Rectal smooth muscle tissue (tissue), 1 donor: ENCODE data around the gene CAMKMT.

Experiments
- H3K27ac ChIP-seq: one replicate; pipeline ENCODE4 v1.7.0; 2013; ENCODE audit warnings: low read depth, low read length, inconsistent platforms
- H3K27me3 ChIP-seq: one replicate; pipeline ENCODE4 v1.7.0; 2013; ENCODE audit warnings: low read length; ENCODE audit not compliant: control insufficient read depth, insufficient read depth
- H3K36me3 ChIP-seq: one replicate; pipeline ENCODE4 v1.7.0; 2013; ENCODE audit warnings: low read length; ENCODE audit not compliant: control insufficient read depth, insufficient read depth
- H3K4me1 ChIP-seq: one replicate; pipeline ENCODE4 v1.7.0; 2013; ENCODE audit warnings: low read length; ENCODE audit not compliant: control insufficient read depth, insufficient read depth
- H3K4me3 ChIP-seq: one replicate; pipeline ENCODE4 v1.7.0; 2013; ENCODE audit warnings: low read length
- H3K9ac ChIP-seq: one replicate; pipeline ENCODE4 v1.7.0; 2013; ENCODE audit warnings: low read length

Gene CAMKMT

GRCh38 chr2:44361330-44362206 lies at the start of gene CAMKMT, which contains the start of gene PREPL:
TSS of gene CAMKMT (plus strand) at chr2:44361947.
TSS of gene PREPL (minus strand) at chr2:44361494. CDS start at chr2:44346342, 15,152 bp downstream.
- H3K27ac ChIP-seq: peak within 1 kb of the TSS; percentile 99
- H3K4me1 ChIP-seq: peaks cover 10% of the 10 kb centered on the region
- peak within 1 kb of the TSS; percentile 95 for H3K4me3 ChIP-seq
- H3K36me3 ChIP-seq: no peaks in the 10 kb centered on the region
- H3K27me3 ChIP-seq: no peaks in the 10 kb centered on the region
- peak within 1 kb of the TSS; percentile 90 for H3K9ac ChIP-seq

GRCh38 chr2:44314362-44314761 lies 47.4 kb upstream of the CAMKMT start:
- H3K4me1 ChIP-seq: no peaks in the 10 kb centered on the region
- no peak overlapping the region for H3K9ac ChIP-seq
- no peak overlapping the region for H3K27ac ChIP-seq
- peaks cover 2% of the 10 kb centered on the region for H3K36me3 ChIP-seq
- H3K27me3 ChIP-seq: no peaks in the 10 kb centered on the region
- H3K4me3 ChIP-seq: no peak overlapping the region

GRCh38 chr2:44315945-44316344 lies 45.8 kb upstream of the CAMKMT start:
- Histone ChIP-seq H3K27me3 (no peaks in the 10 kb centered on the region), H3K36me3 (peaks cover 8% of the 10 kb centered on the region)

GRCh38 chr2:44320832-44321231 lies 40.9 kb upstream of the CAMKMT start:
- no peak overlapping the region for H3K4me3 ChIP-seq
- H3K9ac ChIP-seq: no peak overlapping the region
- no peaks in the 10 kb centered on the region for H3K4me1 ChIP-seq
- no peak overlapping the region for H3K27ac ChIP-seq
- H3K36me3 ChIP-seq: peaks cover 23% of the 10 kb centered on the region
- no peaks in the 10 kb centered on the region for H3K27me3 ChIP-seq

More at GRCh38 chr2:44315945-44316344, 45.8 kb upstream of the CAMKMT start:
- H3K9ac ChIP-seq: no peak overlapping the region
- H3K27ac ChIP-seq: no peak overlapping the region
- H3K4me1 ChIP-seq: no peaks in the 10 kb centered on the region
- no peak overlapping the region for H3K4me3 ChIP-seq

- H3K4me1 ChIP-seq: no peaks in the 10 kb centered on the region
- H3K27ac ChIP-seq: no peak overlapping the region
- H3K9ac ChIP-seq: no peak overlapping the region
- H3K27me3 ChIP-seq: no peaks in the 10 kb centered on the region
- peaks cover 23% of the 10 kb centered on the region for H3K36me3 ChIP-seq
- no peak overlapping the region for H3K4me3 ChIP-seq
Observed at GRCh38 chr2:44321360-44321759, 40.4 kb upstream of the CAMKMT start.

GRCh38 chr2:44324971-44325426 lies 36.7 kb upstream of the CAMKMT start:
- no peak overlapping the region for H3K9ac ChIP-seq
- no peak overlapping the region for H3K4me3 ChIP-seq
- H3K4me1 ChIP-seq: no peaks in the 10 kb centered on the region
- peaks cover 35% of the 10 kb centered on the region for H3K36me3 ChIP-seq
- no peak overlapping the region for H3K27ac ChIP-seq
- no peaks in the 10 kb centered on the region for H3K27me3 ChIP-seq

GRCh38 chr2:44325897-44326296 lies 35.9 kb upstream of the CAMKMT start:
- Histone ChIP-seq H3K9ac (no peak overlapping the region), H3K27me3 (no peaks in the 10 kb centered on the region), H3K27ac (no peak overlapping the region), H3K4me1 (no peaks in the 10 kb centered on the region), H3K4me3 (no peak overlapping the region), H3K36me3 (peaks cover 30% of the 10 kb centered on the region)

- H3K36me3 ChIP-seq: peaks cover 23% of the 10 kb centered on the region
- H3K27ac ChIP-seq: no peak overlapping the region
- H3K4me3 ChIP-seq: no peak overlapping the region
- no peaks in the 10 kb centered on the region for H3K4me1 ChIP-seq
- no peaks in the 10 kb centered on the region for H3K27me3 ChIP-seq
- H3K9ac ChIP-seq: no peak overlapping the region
Observed at GRCh38 chr2:44326548-44327264, 35.0 kb upstream of the CAMKMT start.

GRCh38 chr2:44328750-44329149 lies 33.0 kb upstream of the CAMKMT start:
- Histone ChIP-seq H3K27ac (no peak overlapping the region), H3K27me3 (no peaks in the 10 kb centered on the region), H3K36me3 (peaks cover 15% of the 10 kb centered on the region), H3K9ac (no peak overlapping the region), H3K4me3 (no peak overlapping the region), H3K4me1 (no peaks in the 10 kb centered on the region)

GRCh38 chr2:44329343-44329742 lies 32.4 kb upstream of the CAMKMT start:
- Histone ChIP-seq H3K27ac (no peak overlapping the region), H3K4me1 (peaks cover 2% of the 10 kb centered on the region), H3K4me3 (no peak overlapping the region), H3K36me3 (peaks cover 15% of the 10 kb centered on the region), H3K9ac (no peak overlapping the region), H3K27me3 (no peaks in the 10 kb centered on the region)

- H3K4me3 ChIP-seq: no peak overlapping the region
- no peak overlapping the region for H3K27ac ChIP-seq
- no peaks in the 10 kb centered on the region for H3K27me3 ChIP-seq
- peaks cover 2% of the 10 kb centered on the region for H3K4me1 ChIP-seq
- no peak overlapping the region for H3K9ac ChIP-seq
- peaks cover 15% of the 10 kb centered on the region for H3K36me3 ChIP-seq
Observed at GRCh38 chr2:44330801-44331200, 30.9 kb upstream of the CAMKMT start.

- H3K4me1 ChIP-seq: peaks cover 2% of the 10 kb centered on the region
- H3K27me3 ChIP-seq: no peaks in the 10 kb centered on the region
- H3K36me3 ChIP-seq: peaks cover 12% of the 10 kb centered on the region
- H3K9ac ChIP-seq: no peak overlapping the region
- H3K27ac ChIP-seq: no peak overlapping the region
- H3K4me3 ChIP-seq: no peak overlapping the region
Observed at GRCh38 chr2:44333994-44334393, 27.8 kb upstream of the CAMKMT start.
